Lower leg skin (tissue), 3 donors: ENCODE measurements around the gene MMRN2.

Experiments
- POLR2A ChIP-seq, 2 donors: fragments of 450-650 bp; IDR thresholded peaks; one replicate each; pipeline ENCODE4 v1.6.1; 2016 to 2017; ENCODE audit warnings: antibody characterized with exemption in 2 of 2, mild to moderate bottlenecking in 1 of 2, moderate library complexity in 1 of 2
- TF ChIP-seq, protein P1 (sequence below), 3 donors: fragments of 450-650 bp; IDR thresholded peaks; one replicate each; pipeline ENCODE4 v1.5.1; 2016; ENCODE audit warnings: antibody characterized with exemption in 3 of 3, mild to moderate bottlenecking in 3 of 3, moderate library complexity in 2 of 3

GRCh38 chr10:86992456-86992855, 35.0 kb upstream of the MMRN2 start:
- TF ChIP-seq, protein P1, sequence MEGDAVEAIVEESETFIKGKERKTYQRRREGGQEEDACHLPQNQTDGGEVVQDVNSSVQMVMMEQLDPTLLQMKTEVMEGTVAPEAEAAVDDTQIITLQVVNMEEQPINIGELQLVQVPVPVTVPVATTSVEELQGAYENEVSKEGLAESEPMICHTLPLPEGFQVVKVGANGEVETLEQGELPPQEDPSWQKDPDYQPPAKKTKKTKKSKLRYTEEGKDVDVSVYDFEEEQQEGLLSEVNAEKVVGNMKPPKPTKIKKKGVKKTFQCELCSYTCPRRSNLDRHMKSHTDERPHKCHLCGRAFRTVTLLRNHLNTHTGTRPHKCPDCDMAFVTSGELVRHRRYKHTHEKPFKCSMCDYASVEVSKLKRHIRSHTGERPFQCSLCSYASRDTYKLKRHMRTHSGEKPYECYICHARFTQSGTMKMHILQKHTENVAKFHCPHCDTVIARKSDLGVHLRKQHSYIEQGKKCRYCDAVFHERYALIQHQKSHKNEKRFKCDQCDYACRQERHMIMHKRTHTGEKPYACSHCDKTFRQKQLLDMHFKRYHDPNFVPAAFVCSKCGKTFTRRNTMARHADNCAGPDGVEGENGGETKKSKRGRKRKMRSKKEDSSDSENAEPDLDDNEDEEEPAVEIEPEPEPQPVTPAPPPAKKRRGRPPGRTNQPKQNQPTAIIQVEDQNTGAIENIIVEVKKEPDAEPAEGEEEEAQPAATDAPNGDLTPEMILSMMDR (IDR thresholded peaks at IDR 0.05), result no peak
- no peak for TF ChIP-seq POLR2A (IDR thresholded peaks at IDR 0.05)
